WTC11 (cell line): ENCODE measurements around the gene MSS51.

ENCODE experiments used
- EMX1 ChIP-seq: fragments of 250-450 bp; sonication (Bioruptor Pico); IDR thresholded peaks from 2 replicates; pipeline ENCODE4 v1.8.0; 2021; ENCODE audit warnings: mild to moderate bottlenecking
- TF ChIP-seq, protein P1 (sequence below): fragments of 200-600 bp; IDR thresholded peaks from 2 replicates; pipeline ENCODE4 v1.8.0; 2022; ENCODE audit warnings: antibody characterized with exemption
- TF ChIP-seq, protein P2 (sequence below): sonication (generic); formaldehyde crosslinking; IDR thresholded peaks from 2 replicates; pipeline ENCODE4 v1.8.1; 2023; ENCODE audit warnings: mild to moderate bottlenecking, missing genetic modification reagents
- TF ChIP-seq, protein P3 (sequence below): sonication (generic); formaldehyde crosslinking; IDR thresholded peaks from 2 replicates; pipeline ENCODE4 v1.8.1; 2023; ENCODE audit warnings: mild to moderate bottlenecking, missing genetic modification reagents, borderline replicate concordance
- TF ChIP-seq, protein P4 (sequence below): sonication (generic); formaldehyde crosslinking; IDR thresholded peaks from 2 replicates; pipeline ENCODE4 v1.8.0; 2023; ENCODE audit warnings: missing genetic modification reagents

DNA sequence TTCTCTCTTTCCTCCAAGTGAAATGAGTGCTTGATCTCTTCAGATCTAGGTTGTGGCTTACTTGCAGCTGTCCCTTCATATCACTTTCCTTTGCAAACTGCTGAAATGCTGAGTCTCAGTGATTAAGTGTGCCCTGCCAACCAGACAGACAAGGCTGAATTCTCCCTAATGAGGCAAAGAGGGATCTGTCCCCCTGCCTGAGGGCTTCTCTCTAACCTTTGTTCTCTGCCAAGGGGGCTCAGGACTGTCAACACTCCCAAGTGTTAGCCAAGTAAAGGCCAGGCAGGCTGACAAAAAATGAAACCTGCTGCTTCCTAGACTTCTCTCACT is at the start of gene MSS51:
- TF ChIP-seq, protein P1, sequence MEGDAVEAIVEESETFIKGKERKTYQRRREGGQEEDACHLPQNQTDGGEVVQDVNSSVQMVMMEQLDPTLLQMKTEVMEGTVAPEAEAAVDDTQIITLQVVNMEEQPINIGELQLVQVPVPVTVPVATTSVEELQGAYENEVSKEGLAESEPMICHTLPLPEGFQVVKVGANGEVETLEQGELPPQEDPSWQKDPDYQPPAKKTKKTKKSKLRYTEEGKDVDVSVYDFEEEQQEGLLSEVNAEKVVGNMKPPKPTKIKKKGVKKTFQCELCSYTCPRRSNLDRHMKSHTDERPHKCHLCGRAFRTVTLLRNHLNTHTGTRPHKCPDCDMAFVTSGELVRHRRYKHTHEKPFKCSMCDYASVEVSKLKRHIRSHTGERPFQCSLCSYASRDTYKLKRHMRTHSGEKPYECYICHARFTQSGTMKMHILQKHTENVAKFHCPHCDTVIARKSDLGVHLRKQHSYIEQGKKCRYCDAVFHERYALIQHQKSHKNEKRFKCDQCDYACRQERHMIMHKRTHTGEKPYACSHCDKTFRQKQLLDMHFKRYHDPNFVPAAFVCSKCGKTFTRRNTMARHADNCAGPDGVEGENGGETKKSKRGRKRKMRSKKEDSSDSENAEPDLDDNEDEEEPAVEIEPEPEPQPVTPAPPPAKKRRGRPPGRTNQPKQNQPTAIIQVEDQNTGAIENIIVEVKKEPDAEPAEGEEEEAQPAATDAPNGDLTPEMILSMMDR: no peak
- TF ChIP-seq, protein P2, sequence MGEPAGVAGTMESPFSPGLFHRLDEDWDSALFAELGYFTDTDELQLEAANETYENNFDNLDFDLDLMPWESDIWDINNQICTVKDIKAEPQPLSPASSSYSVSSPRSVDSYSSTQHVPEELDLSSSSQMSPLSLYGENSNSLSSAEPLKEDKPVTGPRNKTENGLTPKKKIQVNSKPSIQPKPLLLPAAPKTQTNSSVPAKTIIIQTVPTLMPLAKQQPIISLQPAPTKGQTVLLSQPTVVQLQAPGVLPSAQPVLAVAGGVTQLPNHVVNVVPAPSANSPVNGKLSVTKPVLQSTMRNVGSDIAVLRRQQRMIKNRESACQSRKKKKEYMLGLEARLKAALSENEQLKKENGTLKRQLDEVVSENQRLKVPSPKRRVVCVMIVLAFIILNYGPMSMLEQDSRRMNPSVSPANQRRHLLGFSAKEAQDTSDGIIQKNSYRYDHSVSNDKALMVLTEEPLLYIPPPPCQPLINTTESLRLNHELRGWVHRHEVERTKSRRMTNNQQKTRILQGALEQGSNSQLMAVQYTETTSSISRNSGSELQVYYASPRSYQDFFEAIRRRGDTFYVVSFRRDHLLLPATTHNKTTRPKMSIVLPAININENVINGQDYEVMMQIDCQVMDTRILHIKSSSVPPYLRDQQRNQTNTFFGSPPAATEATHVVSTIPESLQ (CRISPR knock-in tag): no peak
- TF ChIP-seq EMX1 (CRISPR knock-in tag): no peak
- TF ChIP-seq, protein P3, sequence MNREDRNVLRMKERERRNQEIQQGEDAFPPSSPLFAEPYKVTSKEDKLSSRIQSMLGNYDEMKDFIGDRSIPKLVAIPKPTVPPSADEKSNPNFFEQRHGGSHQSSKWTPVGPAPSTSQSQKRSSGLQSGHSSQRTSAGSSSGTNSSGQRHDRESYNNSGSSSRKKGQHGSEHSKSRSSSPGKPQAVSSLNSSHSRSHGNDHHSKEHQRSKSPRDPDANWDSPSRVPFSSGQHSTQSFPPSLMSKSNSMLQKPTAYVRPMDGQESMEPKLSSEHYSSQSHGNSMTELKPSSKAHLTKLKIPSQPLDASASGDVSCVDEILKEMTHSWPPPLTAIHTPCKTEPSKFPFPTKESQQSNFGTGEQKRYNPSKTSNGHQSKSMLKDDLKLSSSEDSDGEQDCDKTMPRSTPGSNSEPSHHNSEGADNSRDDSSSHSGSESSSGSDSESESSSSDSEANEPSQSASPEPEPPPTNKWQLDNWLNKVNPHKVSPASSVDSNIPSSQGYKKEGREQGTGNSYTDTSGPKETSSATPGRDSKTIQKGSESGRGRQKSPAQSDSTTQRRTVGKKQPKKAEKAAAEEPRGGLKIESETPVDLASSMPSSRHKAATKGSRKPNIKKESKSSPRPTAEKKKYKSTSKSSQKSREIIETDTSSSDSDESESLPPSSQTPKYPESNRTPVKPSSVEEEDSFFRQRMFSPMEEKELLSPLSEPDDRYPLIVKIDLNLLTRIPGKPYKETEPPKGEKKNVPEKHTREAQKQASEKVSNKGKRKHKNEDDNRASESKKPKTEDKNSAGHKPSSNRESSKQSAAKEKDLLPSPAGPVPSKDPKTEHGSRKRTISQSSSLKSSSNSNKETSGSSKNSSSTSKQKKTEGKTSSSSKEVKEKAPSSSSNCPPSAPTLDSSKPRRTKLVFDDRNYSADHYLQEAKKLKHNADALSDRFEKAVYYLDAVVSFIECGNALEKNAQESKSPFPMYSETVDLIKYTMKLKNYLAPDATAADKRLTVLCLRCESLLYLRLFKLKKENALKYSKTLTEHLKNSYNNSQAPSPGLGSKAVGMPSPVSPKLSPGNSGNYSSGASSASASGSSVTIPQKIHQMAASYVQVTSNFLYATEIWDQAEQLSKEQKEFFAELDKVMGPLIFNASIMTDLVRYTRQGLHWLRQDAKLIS: no peak
- TF ChIP-seq, protein P4, sequence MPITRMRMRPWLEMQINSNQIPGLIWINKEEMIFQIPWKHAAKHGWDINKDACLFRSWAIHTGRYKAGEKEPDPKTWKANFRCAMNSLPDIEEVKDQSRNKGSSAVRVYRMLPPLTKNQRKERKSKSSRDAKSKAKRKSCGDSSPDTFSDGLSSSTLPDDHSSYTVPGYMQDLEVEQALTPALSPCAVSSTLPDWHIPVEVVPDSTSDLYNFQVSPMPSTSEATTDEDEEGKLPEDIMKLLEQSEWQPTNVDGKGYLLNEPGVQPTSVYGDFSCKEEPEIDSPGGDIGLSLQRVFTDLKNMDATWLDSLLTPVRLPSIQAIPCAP (CRISPR knock-in tag): no peak
